ENCODE data around the gene MSANTD2.

Gene MSANTD2

GRCh38 chr11:124756033-124756752, 44.0 kb downstream of the MSANTD2 start:
- Histone ChIP-seq H3K36me3 (ENCODE audit: control insufficient read depth, low read length) (no peaks in the 10 kb centered on the region), H3K27ac (ENCODE audit: low read depth, low read length) (no peak overlapping the region), H3K4me3 (ENCODE audit: low read length) (no peak overlapping the region), H4K20me1 (ENCODE audit: control insufficient read depth, insufficient read depth, low read depth, low read length) (no peaks in the 10 kb centered on the region), H3K4me2 (ENCODE audit: low read length) (no peak overlapping the region), H3K79me2 (ENCODE audit: control insufficient read depth, low read length) (no peaks in the 10 kb centered on the region), H3K27me3 (ENCODE audit: control insufficient read depth, low read length) (peaks cover 39% of the 10 kb centered on the region), H3K4me1 (ENCODE audit: control insufficient read depth, low read length) (peaks cover 40% of the 10 kb centered on the region), H3F3A (ENCODE audit: control insufficient read depth, insufficient read depth) (no peaks in the 10 kb centered on the region; the same call in 1 of the 2 replicates), H3K9me2 (replicated peaks; ENCODE audit: control insufficient read depth, low read length) (no peaks in the 10 kb centered on the region), H3K9me3 (ENCODE audit: control insufficient read depth, insufficient read depth, low read length) (no peaks in the 10 kb centered on the region)
- TF ChIP-seq CTCF (IDR thresholded peaks at IDR 0.05; ENCODE audit: low read depth, low read length, poor library complexity, severe bottlenecking) = no peak

- Histone ChIP-seq H3K9me2 (replicated peaks; ENCODE audit: control insufficient read depth, low read length) (no peaks in the 10 kb centered on the region), H3K27ac (ENCODE audit: low read depth, low read length) (no peak overlapping the region), H3K27me3 (ENCODE audit: control insufficient read depth, low read length) (peaks cover 25% of the 10 kb centered on the region), H3K4me2 (ENCODE audit: low read length) (no peak overlapping the region), H3K36me3 (ENCODE audit: control insufficient read depth, low read length) (no peaks in the 10 kb centered on the region), H3F3A (ENCODE audit: control insufficient read depth, insufficient read depth) (peaks cover 2% of the 10 kb centered on the region; the same call in 1 of the 2 replicates), H3K79me2 (ENCODE audit: control insufficient read depth, low read length) (no peaks in the 10 kb centered on the region), H4K20me1 (ENCODE audit: control insufficient read depth, insufficient read depth, low read depth, low read length) (no peaks in the 10 kb centered on the region), H3K9me3 (ENCODE audit: control insufficient read depth, insufficient read depth, low read length) (no peaks in the 10 kb centered on the region), H3K4me1 (ENCODE audit: control insufficient read depth, low read length) (peaks cover 25% of the 10 kb centered on the region), H3K4me3 (ENCODE audit: low read length) (no peak overlapping the region)
- no peak for TF ChIP-seq EZH2phosphoT487 (IDR thresholded peaks at IDR 0.05; ENCODE audit: borderline replicate concordance, low read length)
- TF ChIP-seq CTCF (IDR thresholded peaks at IDR 0.05; ENCODE audit: low read depth, low read length, poor library complexity, severe bottlenecking) = no peak
Observed at GRCh38 chr11:124754710-124755109, 45.5 kb downstream of the MSANTD2 start.

GRCh38 chr11:124754309-124754708, 45.9 kb downstream of the MSANTD2 start:
- Histone ChIP-seq H3K27me3 (ENCODE audit: control insufficient read depth, low read length) (peaks cover 21% of the 10 kb centered on the region), H3F3A (ENCODE audit: control insufficient read depth, insufficient read depth) (peaks cover 2% of the 10 kb centered on the region; the same call in 1 of the 2 replicates), H3K36me3 (ENCODE audit: control insufficient read depth, low read length) (no peaks in the 10 kb centered on the region), H3K4me2 (ENCODE audit: low read length) (no peak overlapping the region), H3K79me2 (ENCODE audit: control insufficient read depth, low read length) (no peaks in the 10 kb centered on the region), H3K4me3 (ENCODE audit: low read length) (no peak overlapping the region), H3K27ac (ENCODE audit: low read depth, low read length) (no peak overlapping the region), H3K9me3 (ENCODE audit: control insufficient read depth, insufficient read depth, low read length) (no peaks in the 10 kb centered on the region), H3K9me2 (replicated peaks; ENCODE audit: control insufficient read depth, low read length) (no peaks in the 10 kb centered on the region), H4K20me1 (ENCODE audit: control insufficient read depth, insufficient read depth, low read depth, low read length) (no peaks in the 10 kb centered on the region), H3K4me1 (ENCODE audit: control insufficient read depth, low read length) (peaks cover 23% of the 10 kb centered on the region)
- no peak for TF ChIP-seq EZH2phosphoT487 (IDR thresholded peaks at IDR 0.05; ENCODE audit: borderline replicate concordance, low read length)
- no peak for TF ChIP-seq CTCF (IDR thresholded peaks at IDR 0.05; ENCODE audit: low read depth, low read length, poor library complexity, severe bottlenecking)

Measured in DOHH2 (cell line).